ENCODE measurements around the gene UGT2B15.

- no peak for TF ChIP-seq EP300 (IDR thresholded peaks at IDR 0.05)
- TF ChIP-seq POLR2A (IDR thresholded peaks at IDR 0.05; ENCODE audit: low read depth): no peak
- TF ChIP-seq, protein P1, sequence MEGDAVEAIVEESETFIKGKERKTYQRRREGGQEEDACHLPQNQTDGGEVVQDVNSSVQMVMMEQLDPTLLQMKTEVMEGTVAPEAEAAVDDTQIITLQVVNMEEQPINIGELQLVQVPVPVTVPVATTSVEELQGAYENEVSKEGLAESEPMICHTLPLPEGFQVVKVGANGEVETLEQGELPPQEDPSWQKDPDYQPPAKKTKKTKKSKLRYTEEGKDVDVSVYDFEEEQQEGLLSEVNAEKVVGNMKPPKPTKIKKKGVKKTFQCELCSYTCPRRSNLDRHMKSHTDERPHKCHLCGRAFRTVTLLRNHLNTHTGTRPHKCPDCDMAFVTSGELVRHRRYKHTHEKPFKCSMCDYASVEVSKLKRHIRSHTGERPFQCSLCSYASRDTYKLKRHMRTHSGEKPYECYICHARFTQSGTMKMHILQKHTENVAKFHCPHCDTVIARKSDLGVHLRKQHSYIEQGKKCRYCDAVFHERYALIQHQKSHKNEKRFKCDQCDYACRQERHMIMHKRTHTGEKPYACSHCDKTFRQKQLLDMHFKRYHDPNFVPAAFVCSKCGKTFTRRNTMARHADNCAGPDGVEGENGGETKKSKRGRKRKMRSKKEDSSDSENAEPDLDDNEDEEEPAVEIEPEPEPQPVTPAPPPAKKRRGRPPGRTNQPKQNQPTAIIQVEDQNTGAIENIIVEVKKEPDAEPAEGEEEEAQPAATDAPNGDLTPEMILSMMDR (IDR thresholded peaks at IDR 0.05): no peak
These were observed 11.8 kb downstream of the UGT2B15 start for GRCh38 chr4:68658672-68659071.
